VCaP (cell line): ENCODE measurements around the gene EXOSC3.

Experiments
- H3K27ac ChIP-seq: fragments of 450-650 bp; 2 replicates; pipeline ENCODE4 v1.5.1; 2017
- TF ChIP-seq, protein P1 (sequence below): fragments of 450-650 bp; conservative IDR thresholded peaks from 2 replicates; pipeline ENCODE4 v1.5.1; 2017; ENCODE audit warnings: mild to moderate bottlenecking, moderate library complexity

The EXOSC3 gene

GRCh38 chr9:37740631-37741328 lies 44.1 kb downstream of the EXOSC3 start:
- H3K27ac ChIP-seq: no peak overlapping the region
- TF ChIP-seq, protein P1, sequence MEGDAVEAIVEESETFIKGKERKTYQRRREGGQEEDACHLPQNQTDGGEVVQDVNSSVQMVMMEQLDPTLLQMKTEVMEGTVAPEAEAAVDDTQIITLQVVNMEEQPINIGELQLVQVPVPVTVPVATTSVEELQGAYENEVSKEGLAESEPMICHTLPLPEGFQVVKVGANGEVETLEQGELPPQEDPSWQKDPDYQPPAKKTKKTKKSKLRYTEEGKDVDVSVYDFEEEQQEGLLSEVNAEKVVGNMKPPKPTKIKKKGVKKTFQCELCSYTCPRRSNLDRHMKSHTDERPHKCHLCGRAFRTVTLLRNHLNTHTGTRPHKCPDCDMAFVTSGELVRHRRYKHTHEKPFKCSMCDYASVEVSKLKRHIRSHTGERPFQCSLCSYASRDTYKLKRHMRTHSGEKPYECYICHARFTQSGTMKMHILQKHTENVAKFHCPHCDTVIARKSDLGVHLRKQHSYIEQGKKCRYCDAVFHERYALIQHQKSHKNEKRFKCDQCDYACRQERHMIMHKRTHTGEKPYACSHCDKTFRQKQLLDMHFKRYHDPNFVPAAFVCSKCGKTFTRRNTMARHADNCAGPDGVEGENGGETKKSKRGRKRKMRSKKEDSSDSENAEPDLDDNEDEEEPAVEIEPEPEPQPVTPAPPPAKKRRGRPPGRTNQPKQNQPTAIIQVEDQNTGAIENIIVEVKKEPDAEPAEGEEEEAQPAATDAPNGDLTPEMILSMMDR: no peak

DNA sequence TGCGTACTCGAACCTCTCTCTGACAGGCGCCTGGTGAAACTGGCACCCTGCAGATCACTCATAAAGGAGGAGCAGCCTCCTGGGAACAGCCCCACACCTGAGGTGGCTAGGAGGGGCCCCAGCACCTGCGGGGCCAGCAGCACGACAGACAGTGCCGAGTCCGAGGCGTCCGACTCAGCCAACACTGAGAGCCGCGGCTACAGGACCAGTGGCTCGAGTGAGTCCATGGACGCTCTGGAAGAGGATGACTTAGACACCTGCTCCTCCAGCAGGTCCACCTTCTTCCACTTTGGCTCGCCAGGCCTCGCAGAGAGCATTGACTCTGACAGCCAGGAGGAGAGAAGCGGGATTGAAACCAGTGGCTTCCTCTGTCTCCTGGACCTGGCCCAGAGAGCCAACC lies 44.7 kb downstream of the EXOSC3 start:
- no peak overlapping the region for H3K27ac ChIP-seq
- TF ChIP-seq, protein P1: no peak

DNA sequence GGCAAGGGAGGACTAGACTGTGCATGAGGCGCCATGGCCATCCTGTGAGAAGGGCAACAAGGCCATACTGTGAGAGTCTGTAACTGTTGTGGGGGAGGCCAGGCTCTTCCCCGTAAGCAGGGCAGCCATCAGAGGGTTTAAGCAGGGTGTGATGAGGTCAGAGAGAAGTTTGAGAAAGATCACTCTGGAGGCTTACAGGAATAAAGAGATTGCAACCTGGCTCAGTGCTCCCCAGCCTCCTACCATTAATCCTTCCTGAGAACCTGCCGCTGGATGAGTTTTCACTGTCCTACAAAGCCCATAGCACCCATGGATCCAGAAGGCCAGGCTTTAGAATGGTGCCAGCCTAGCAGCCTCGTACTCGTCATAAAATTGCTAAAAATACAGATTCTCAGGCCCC lies 45.6 kb downstream of the EXOSC3 start:
- no peak overlapping the region for H3K27ac ChIP-seq
- TF ChIP-seq, protein P1: no peak

DNA sequence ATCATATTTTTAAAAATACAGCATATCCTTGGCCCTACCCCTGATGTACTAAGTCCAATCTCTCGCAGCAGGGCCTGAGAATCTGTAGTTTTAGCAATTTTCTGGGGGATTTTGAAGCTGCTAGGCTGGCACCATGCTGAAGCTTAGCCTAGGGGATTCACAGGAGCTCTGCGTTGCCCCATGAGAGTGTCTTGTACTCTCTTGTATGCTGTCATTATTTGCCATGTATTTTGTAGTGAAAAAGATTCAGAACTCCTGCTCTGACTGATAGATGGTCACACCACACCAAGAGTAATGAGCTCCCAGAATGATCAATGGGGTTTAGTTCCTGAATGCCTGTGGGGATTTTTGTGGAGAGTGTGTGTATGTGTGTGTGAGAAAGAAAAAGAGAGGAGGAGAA lies 51.9 kb downstream of the EXOSC3 start:
- peak overlapping the region; percentile 9; the same call in 1 of the 2 replicates for H3K27ac ChIP-seq
- TF ChIP-seq, protein P1: no peak

DNA sequence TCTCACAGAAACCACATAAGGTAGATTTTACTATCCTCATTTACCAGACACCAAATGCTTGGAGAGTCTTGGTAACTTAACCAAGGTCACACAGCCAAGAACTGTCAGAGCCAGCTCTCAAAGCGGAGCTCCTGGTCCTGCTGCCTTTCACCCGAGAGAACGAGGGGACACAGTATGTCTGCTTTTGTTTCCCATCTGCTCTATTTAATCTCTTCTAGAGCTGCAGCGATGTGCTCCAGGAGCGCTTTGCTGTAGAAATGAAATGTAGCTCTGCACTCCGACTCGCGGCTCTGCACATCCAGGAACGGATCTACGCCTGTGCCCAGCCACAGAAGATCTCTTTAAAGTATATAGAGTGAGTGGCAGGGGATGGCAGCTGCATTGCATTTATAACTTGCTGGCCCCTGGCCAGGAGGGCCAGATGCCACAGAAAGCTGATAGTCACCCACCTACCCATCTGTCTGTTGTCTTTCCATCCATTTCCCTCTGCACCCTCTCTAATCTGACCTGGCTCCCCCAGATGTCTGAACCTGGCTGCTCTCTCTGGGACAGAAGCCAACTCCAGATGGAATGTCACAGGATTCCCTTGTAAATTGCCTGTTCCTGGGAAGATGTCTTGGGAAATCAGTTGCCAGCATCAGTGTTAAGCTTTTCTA lies 52.6 kb downstream of the EXOSC3 start:
- peak overlapping the region; percentile 9 for H3K27ac ChIP-seq
- TF ChIP-seq, protein P1: no peak

DNA sequence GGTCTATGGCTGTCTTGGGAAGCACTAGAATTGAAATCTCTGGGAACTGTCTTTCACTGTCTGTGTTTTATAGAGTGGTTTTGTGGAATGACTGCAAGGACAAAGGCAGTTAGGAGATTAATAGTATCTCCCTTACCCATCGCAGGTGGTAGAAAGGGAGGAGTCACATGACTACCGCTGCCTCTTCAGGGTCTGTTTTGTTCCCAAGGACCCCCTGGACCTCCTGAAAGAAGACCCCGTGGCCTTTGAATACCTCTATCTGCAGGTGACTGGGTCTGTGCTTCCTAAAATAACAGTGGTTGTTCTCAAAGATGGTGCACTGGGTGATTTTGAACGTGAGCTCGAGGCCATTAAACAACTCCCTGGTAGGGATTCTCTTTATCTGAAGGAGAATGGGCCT lies 54.0 kb downstream of the EXOSC3 start:
- H3K27ac ChIP-seq: no peak overlapping the region
- TF ChIP-seq, protein P1: no peak

- TF ChIP-seq, protein P1: no peak
- no peak overlapping the region for H3K27ac ChIP-seq
Observed at GRCh38 chr9:37730256-37730655, 54.6 kb downstream of the EXOSC3 start.
